ENCODE data around the gene C1orf159.

The C1orf159 gene

GRCh38 chr1:1072849-1073742 is 42.8 kb downstream of the C1orf159 start:
- H3K9me3 ChIP-seq (replicated peaks; ENCODE audit: insufficient read depth, low read length), result no peaks in the 10 kb centered on the region
- H4K20me1 ChIP-seq (ENCODE audit: insufficient read depth, low read length), result no peaks in the 10 kb centered on the region
- H3K9me2 ChIP-seq (replicated peaks; ENCODE audit: insufficient read depth, low read length), result no peaks in the 10 kb centered on the region
- H3K27me3 ChIP-seq (replicated peaks; ENCODE audit: insufficient read depth, low read length), result peaks cover 68% of the 10 kb centered on the region
- no peaks in the 10 kb centered on the region for H3F3A ChIP-seq (ENCODE audit: insufficient read depth, low read length)
- H3K27ac ChIP-seq (ENCODE audit: low read length), result no peak overlapping the region
- no peak overlapping the region for H3K9ac ChIP-seq (ENCODE audit: low read length)
- H2AFZ ChIP-seq (ENCODE audit: low read length), result no peak overlapping the region
- no peaks in the 10 kb centered on the region for H3K36me3 ChIP-seq (replicated peaks; ENCODE audit: insufficient read depth, low read length)
- H3K4me3 ChIP-seq (ENCODE audit: low read length), result no peak overlapping the region
- no peaks in the 10 kb centered on the region for H3K4me1 ChIP-seq (ENCODE audit: low read length)
- H3K79me2 ChIP-seq (ENCODE audit: low read length), result no peaks in the 10 kb centered on the region
- DNase-seq, result no peak
- H3K4me2 ChIP-seq (ENCODE audit: low read depth, low read length), result no peak overlapping the region
- TF ChIP-seq EZH2phosphoT487 (IDR thresholded peaks at IDR 0.05; ENCODE audit: low read length) (no peak), EZH2 (optimal IDR thresholded peaks at IDR 0.05; ENCODE audit: low read depth, low read length) (no peak), CTCF (IDR thresholded peaks at IDR 0.05; ENCODE audit: low read length) (no peak)

- Histone ChIP-seq H3K4me1 (ENCODE audit: low read length) (no peaks in the 10 kb centered on the region), H3K9ac (ENCODE audit: low read length) (no peak overlapping the region), H3K27me3 (replicated peaks; ENCODE audit: insufficient read depth, low read length) (peaks cover 75% of the 10 kb centered on the region), H2AFZ (ENCODE audit: low read length) (no peak overlapping the region), H3K4me3 (ENCODE audit: low read length) (no peak overlapping the region), H3K27ac (ENCODE audit: low read length) (no peak overlapping the region), H3K9me3 (replicated peaks; ENCODE audit: insufficient read depth, low read length) (no peaks in the 10 kb centered on the region), H3K4me2 (ENCODE audit: low read depth, low read length) (no peak overlapping the region), H3K9me2 (replicated peaks; ENCODE audit: insufficient read depth, low read length) (no peaks in the 10 kb centered on the region), H3F3A (ENCODE audit: insufficient read depth, low read length) (no peaks in the 10 kb centered on the region), H3K79me2 (ENCODE audit: low read length) (no peaks in the 10 kb centered on the region), H4K20me1 (ENCODE audit: insufficient read depth, low read length) (no peaks in the 10 kb centered on the region), H3K36me3 (replicated peaks; ENCODE audit: insufficient read depth, low read length) (no peaks in the 10 kb centered on the region)
- DNase-seq, result no peak
- no peak for TF ChIP-seq EZH2 (optimal IDR thresholded peaks at IDR 0.05; ENCODE audit: low read depth, low read length)
- TF ChIP-seq EZH2phosphoT487 (IDR thresholded peaks at IDR 0.05; ENCODE audit: low read length), result no peak
- no peak for TF ChIP-seq CTCF (IDR thresholded peaks at IDR 0.05; ENCODE audit: low read length)
Observed at GRCh38 chr1:1072299-1072848, 43.5 kb downstream of the C1orf159 start.

- no peak for DNase-seq
- Histone ChIP-seq H3K79me2 (ENCODE audit: low read length) (no peaks in the 10 kb centered on the region), H3K4me2 (ENCODE audit: low read depth, low read length) (no peak overlapping the region), H4K20me1 (ENCODE audit: insufficient read depth, low read length) (no peaks in the 10 kb centered on the region), H3F3A (ENCODE audit: insufficient read depth, low read length) (no peaks in the 10 kb centered on the region), H3K9ac (ENCODE audit: low read length) (no peak overlapping the region), H3K9me3 (replicated peaks; ENCODE audit: insufficient read depth, low read length) (no peaks in the 10 kb centered on the region), H3K36me3 (replicated peaks; ENCODE audit: insufficient read depth, low read length) (no peaks in the 10 kb centered on the region), H3K27me3 (replicated peaks; ENCODE audit: insufficient read depth, low read length) (peaks cover 80% of the 10 kb centered on the region), H3K4me1 (ENCODE audit: low read length) (no peaks in the 10 kb centered on the region), H3K9me2 (replicated peaks; ENCODE audit: insufficient read depth, low read length) (no peaks in the 10 kb centered on the region), H3K4me3 (ENCODE audit: low read length) (no peak overlapping the region), H2AFZ (ENCODE audit: low read length) (no peak overlapping the region), H3K27ac (ENCODE audit: low read length) (no peak overlapping the region)
- TF ChIP-seq CTCF (IDR thresholded peaks at IDR 0.05; ENCODE audit: low read length) (no peak), EZH2 (optimal IDR thresholded peaks at IDR 0.05; ENCODE audit: low read depth, low read length) (no peak), EZH2phosphoT487 (IDR thresholded peaks at IDR 0.05; ENCODE audit: low read length) (no peak)
Observed at GRCh38 chr1:1071486-1072298, 44.2 kb downstream of the C1orf159 start.
